ENCODE results near the gene ARV1. TPM values are rescaled to one million over a fixed set of nuclear protein-coding genes. Genes with fewer than 3 reads are reported as not detected.

ARV1 gene
- total RNA-seq, 2 experiments from 2014 or later, result 1.5 to 1.8 TPM

DNA sequence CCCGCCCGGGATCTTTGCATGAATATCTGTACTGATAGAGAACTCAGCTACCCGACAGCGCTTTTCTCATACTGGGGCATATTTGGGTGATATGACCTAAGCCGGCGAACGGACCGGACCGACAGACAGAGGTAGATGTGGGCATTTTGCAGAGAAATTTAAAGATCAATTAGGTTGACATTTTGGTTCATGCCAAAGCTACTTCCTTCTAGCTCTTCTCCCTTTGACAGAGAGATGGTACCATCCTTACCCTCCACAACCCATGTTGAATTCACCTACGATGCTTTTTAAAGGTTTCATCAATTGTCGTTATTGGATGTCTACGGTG lies 459 bp downstream of the ARV1 start:
- DNase-seq (no peak), ATAC-seq (ENCODE audit: poor library complexity) (no peak)
- Mint-ChIP-seq H3K4me1 (ENCODE audit: low read depth) (peaks cover 33% of the 10 kb centered on the region), H3K4me3 (no peak overlapping the region), H3K27me3 (no peaks in the 10 kb centered on the region), H3K36me3 (ENCODE audit: low read depth) (peaks cover 41% of the 10 kb centered on the region), H3K9me3 (no peaks in the 10 kb centered on the region), H3K27ac (no peak overlapping the region)
- POLR2A ChIA-PET, result interaction anchor here (0.6 to 4.1 kb wide), 8 partner anchors 8 to 359 kb away, joined by 3 to 28 read pairs (median 4); partner anchors contain the start of genes EXOC8, FAM89A and SPRTN
- Histone ChIP-seq H3K27ac (ENCODE audit: low read depth in 1 of 2, low read length in 2 of 2) (peak overlapping the region; percentile 76 to 77), H3K36me3 (ENCODE audit: insufficient read depth, low read length) (peaks cover 21% of the 10 kb centered on the region), H3K4me1 (ENCODE audit: insufficient read depth, low read length) (peaks cover 44% of the 10 kb centered on the region), H3K9me3 (ENCODE audit: control insufficient read depth in 1 of 2, insufficient read depth in 1 of 2, low read length in 2 of 2) (no peaks in the 10 kb centered on the region), H3K27me3 (ENCODE audit: control insufficient read depth in 1 of 2, insufficient read depth in 2 of 2, low read length in 2 of 2) (no peaks in the 10 kb centered on the region), H3K4me3 (ENCODE audit: low read length) (peak overlapping the region; percentile 84)
- CTCF ChIA-PET, result interaction anchor here (0.6 to 1.6 kb wide), 12 partner anchors 11 to 338 kb away, joined by 3 to 7 read pairs (median 3); partner anchors contain the start of gene FAM89A
- intact Hi-C loops (cut with DNase I, micrococcal nuclease), result loop anchor here (1.0 to 10.0 kb wide), 10 partner anchors 59 to 548 kb away; partner anchors contain the start of genes COG2 (in 2 of the 2), C1orf198 (in 1 of the 2), EXOC8 (in 1 of the 2) and GNPAT (in 1 of the 2)
- TF ChIP-seq, protein P1, sequence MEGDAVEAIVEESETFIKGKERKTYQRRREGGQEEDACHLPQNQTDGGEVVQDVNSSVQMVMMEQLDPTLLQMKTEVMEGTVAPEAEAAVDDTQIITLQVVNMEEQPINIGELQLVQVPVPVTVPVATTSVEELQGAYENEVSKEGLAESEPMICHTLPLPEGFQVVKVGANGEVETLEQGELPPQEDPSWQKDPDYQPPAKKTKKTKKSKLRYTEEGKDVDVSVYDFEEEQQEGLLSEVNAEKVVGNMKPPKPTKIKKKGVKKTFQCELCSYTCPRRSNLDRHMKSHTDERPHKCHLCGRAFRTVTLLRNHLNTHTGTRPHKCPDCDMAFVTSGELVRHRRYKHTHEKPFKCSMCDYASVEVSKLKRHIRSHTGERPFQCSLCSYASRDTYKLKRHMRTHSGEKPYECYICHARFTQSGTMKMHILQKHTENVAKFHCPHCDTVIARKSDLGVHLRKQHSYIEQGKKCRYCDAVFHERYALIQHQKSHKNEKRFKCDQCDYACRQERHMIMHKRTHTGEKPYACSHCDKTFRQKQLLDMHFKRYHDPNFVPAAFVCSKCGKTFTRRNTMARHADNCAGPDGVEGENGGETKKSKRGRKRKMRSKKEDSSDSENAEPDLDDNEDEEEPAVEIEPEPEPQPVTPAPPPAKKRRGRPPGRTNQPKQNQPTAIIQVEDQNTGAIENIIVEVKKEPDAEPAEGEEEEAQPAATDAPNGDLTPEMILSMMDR (IDR thresholded peaks at IDR 0.05), result no peak

DNA sequence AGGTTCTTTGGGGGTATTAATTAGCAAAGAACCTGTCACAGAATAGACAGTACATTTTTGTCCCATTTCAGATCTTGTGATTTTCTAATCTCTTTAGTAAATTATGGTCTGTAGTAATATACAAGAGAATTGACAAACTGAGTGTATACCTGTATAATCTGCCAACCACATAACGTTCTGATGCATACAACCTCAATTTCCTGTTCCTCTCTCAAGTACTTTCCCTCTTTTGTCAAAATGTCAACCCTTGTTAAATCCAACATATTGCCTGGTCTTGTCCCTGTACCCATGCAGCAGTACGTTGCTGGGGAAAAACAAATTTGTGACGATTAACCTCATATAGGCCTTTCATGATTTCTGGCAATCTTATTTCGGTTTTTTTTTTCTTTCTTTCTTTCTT lies 1.1 kb downstream of the ARV1 start:
- no peak overlapping the region for H3K27ac Mint-ChIP-seq
- ChIA-PET CTCF (interaction anchor here (0.8 kb wide), 2 partner anchors 35 to 57 kb away, joined by 3 read pairs; no protein-coding TSS in a partner anchor), POLR2A (interaction anchor here (4.1 kb wide), 1 partner anchor 60 kb away, joined by 28 read pairs; the partner anchor contains the start of gene FAM89A)
- Histone ChIP-seq H3K4me1 (ENCODE audit: insufficient read depth, low read length) (peaks cover 39% of the 10 kb centered on the region), H3K36me3 (ENCODE audit: insufficient read depth, low read length) (peaks cover 21% of the 10 kb centered on the region), H3K4me3 (ENCODE audit: low read length) (no peak overlapping the region), H3K9me3 (ENCODE audit: control insufficient read depth in 1 of 2, insufficient read depth in 1 of 2, low read length in 2 of 2) (no peaks in the 10 kb centered on the region), H3K27me3 (ENCODE audit: control insufficient read depth in 1 of 2, insufficient read depth in 2 of 2, low read length in 2 of 2) (no peaks in the 10 kb centered on the region), H3K27ac (ENCODE audit: low read depth in 1 of 2, low read length in 2 of 2) (no peak overlapping the region)
- DNase-seq, result peak in 3 of 14 experiments; percentile 26 to 46 (median 40)
- TF ChIP-seq, protein P1 (IDR thresholded peaks at IDR 0.05), result no peak
- ATAC-seq (ENCODE audit: poor library complexity), result no peak
- H3K36me3 Mint-ChIP-seq (ENCODE audit: low read depth), result peaks cover 43% of the 10 kb centered on the region
- peaks cover 29% of the 10 kb centered on the region for H3K4me1 Mint-ChIP-seq (ENCODE audit: low read depth)
- no peak overlapping the region for H3K4me3 Mint-ChIP-seq
- intact Hi-C loops (cut with DNase I, micrococcal nuclease), result loop anchor here (1.0 to 10.0 kb wide), 11 partner anchors 59 to 547 kb away; partner anchors contain the start of genes COG2 (in 2 of the 2), C1orf198 (in 1 of the 2), EXOC8 (in 1 of the 2) and FAM89A (in 1 of the 2)
- no peaks in the 10 kb centered on the region for H3K9me3 Mint-ChIP-seq
- H3K27me3 Mint-ChIP-seq, result no peaks in the 10 kb centered on the region

DNA sequence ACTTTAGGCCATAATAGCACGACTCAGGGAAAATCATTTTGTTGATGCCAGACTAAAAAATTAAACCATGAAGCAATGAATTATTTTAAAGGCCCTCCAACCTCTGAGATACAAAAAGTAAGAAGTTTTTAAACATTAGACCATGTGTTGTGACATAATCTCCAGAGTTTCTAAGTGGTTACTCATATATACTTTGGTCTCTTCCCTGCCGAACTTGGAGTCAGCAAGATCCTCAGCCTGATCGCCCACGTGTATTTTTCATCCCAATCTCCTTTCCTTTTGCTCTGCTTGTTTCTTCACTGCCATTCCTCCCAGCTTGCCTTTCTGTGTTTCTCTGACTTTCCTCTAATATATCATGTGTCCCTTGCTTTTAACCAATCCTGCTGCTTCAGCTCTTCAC lies 3.8 kb downstream of the ARV1 start:
- ChIA-PET CTCF (no interaction called here), POLR2A (no interaction called here)
- H3K36me3 ChIP-seq (ENCODE audit: insufficient read depth, low read length), result peaks cover 21% of the 10 kb centered on the region

More for the DNA sequence above, 3.8 kb downstream of the ARV1 start:
- Histone ChIP-seq H3K4me3 (ENCODE audit: low read length) (no peak overlapping the region), H3K9me3 (ENCODE audit: control insufficient read depth in 1 of 2, insufficient read depth in 1 of 2, low read length in 2 of 2) (no peaks in the 10 kb centered on the region), H3K27me3 (ENCODE audit: control insufficient read depth in 1 of 2, insufficient read depth in 2 of 2, low read length in 2 of 2) (no peaks in the 10 kb centered on the region), H3K4me1 (ENCODE audit: insufficient read depth, low read length) (peaks cover 16% of the 10 kb centered on the region), H3K27ac (ENCODE audit: low read depth in 1 of 2, low read length in 2 of 2) (no peak overlapping the region)
- Mint-ChIP-seq H3K27me3 (no peaks in the 10 kb centered on the region), H3K9me3 (no peaks in the 10 kb centered on the region), H3K4me3 (no peak overlapping the region), H3K27ac (no peak overlapping the region), H3K4me1 (ENCODE audit: low read depth) (peaks cover 12% of the 10 kb centered on the region), H3K36me3 (ENCODE audit: low read depth) (peaks cover 45% of the 10 kb centered on the region)
- intact Hi-C loops (cut with DNase I, micrococcal nuclease), result no loop called here
- no peak for DNase-seq
- TF ChIP-seq, protein P1 (IDR thresholded peaks at IDR 0.05), result no peak
- ATAC-seq (ENCODE audit: poor library complexity), result no peak
